SHP77 (cell line): ENCODE results near the gene MMEL1.
A peak's percentile ranks its signal among the peaks of the same experiment; 100 is the strongest.
"Not testable (repeated sequence)": the region's sequence is repeated elsewhere in the genome, so short reads cannot be mapped to it uniquely, and the experiment has no call there.

Experiments
- DNase-seq, 2 experiments: peaks; one replicate each; lab custom pipeline; 2025; lab: John Stamatoyannopoulos, UW

Gene MMEL1

DNA sequence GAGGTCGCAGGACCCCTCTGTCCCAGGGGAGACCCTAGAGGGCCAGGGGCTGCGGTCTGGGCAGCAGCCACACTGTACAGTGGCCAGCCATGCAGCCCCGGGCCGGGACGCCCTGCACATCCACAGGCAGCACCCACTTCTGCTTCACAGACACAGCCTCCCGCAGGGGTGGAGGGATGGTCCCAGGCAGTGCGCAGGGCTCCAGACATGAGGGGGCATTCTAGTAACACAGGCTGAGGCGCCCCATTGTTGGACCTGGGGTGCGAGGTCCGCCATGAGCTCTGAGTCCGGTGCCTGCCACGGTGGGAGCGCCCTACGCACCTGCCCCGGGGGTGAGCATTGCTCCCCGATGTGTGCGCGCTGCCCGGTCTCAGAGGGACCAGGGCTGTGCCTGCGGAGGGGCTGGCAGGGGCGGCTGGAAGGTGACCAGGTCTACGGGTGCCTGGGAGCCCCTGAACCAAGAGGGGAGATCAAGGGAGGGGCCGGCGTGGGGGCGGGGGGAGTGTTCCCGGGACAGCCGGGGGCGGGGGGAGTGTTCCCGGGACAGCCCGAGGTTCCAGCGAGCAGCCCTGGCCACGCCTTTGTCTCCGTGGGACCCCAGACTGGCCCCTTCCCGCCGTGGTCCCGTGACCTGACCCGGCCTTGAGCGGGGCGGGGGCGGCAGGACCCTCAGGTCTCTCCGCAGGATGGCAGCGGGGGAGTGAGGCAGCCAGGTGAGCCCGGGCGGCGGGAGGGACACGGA is 4.5 kb downstream of the MMEL1 start:
- DNase-seq, result no peak

- no peak for DNase-seq
These were observed 5.1 kb downstream of the MMEL1 start for GRCh38 chr1:2627746-2628145.

DNA sequence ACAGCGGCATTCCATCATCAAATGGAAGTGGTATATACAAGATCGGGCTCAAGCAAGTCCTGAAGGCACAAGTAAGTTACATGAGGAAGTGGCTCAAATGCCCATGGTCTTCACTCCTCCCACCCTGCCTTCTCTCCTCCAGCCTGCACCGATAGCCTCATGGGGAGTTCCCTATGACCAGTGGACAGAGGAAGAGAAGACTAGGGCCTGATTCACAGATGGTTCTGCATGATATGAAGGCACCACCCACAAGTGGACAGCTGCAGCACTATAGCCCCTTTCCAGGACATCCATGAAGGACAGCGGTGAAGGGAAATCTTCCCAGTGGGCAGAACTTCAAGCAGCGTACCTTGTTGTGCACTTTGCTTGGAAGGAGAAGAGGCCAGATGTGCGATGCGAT is 7.1 kb downstream of the MMEL1 start:
- not testable (repeated sequence) for DNase-seq

- no peak for DNase-seq
These were observed 7.5 kb downstream of the MMEL1 start for GRCh38 chr1:2625311-2625710.

GRCh38 chr1:2624735-2625300 is 8.0 kb downstream of the MMEL1 start:
- DNase-seq, result no peak

- no peak for DNase-seq
These were observed 9.1 kb downstream of the MMEL1 start for GRCh38 chr1:2623571-2624337.

- DNase-seq, result no peak
These were observed 14.8 kb downstream of the MMEL1 start for GRCh38 chr1:2617971-2618470.

- DNase-seq, result no peak
These were observed 18.7 kb downstream of the MMEL1 start for GRCh38 chr1:2614145-2614544.

DNA sequence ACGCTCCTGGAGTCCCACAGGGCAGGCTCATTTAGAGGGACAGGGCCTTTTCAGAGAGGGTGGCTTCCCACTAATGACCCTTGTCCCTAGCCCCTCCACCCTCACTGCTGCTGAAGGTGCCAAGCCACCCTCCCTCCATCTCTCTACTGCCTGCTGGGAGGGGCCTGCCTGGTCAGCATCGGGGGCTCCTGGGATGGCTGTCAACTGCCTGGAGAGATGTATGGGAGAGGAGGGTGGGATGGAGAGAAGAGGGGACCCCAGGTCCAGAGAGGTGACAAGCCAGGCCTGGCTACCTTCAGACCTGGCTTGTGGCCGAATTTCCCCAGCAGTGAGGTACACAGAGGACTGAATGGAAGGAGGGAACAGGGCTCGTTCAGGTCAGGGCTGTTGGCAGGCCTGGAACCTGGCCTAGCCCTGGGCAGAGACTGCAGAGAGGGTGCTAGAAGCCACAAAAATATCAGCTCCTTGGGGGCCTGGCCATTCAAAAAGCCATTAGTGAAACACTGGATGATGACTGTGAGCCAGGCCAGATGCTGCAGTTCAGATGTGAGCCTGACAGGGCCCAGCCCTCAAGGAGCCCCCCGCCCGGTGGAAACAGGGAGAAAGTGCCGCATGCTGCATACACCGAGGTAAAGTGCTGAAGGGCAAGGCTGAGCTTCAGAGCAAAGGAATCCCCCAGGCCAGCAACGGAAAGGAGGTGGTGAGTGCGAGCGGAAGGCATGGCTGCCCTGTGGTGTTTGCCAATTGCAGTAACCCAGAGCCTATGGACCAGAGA is 20.0 kb downstream of the MMEL1 start:
- DNase-seq, result no peak

- peak in 1 of 2 experiments; percentile 20 for DNase-seq
These were observed 21.0 kb downstream of the MMEL1 start for GRCh38 chr1:2611621-2612437.

DNA sequence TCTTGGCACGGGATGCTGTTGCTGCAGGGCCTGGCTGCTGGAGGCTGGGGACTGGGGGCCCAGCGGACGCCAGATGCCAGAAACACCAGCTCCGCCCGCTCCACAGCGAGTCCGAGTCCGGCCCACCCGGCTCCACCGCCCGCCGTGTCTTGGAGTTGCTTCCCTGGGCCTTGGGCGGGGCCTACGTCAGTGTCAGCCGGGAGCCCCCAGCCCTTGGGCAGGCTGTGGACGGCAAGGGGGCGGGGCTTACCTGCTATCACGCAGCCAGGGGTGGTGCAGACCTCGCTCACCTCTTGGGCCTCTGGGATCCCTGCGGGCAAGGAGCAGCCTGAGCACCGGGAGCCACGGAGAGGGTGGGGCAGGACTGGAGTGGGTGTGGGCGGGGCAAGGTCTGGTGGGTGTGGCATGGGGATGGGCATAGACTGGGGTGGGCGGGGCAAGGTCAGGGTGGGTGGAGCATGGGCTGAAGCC is 21.8 kb downstream of the MMEL1 start:
- DNase-seq, result peak in 1 of 2 experiments; percentile 37

GRCh38 chr1:2610036-2610959 is 22.5 kb downstream of the MMEL1 start:
- DNase-seq, result no peak

DNA sequence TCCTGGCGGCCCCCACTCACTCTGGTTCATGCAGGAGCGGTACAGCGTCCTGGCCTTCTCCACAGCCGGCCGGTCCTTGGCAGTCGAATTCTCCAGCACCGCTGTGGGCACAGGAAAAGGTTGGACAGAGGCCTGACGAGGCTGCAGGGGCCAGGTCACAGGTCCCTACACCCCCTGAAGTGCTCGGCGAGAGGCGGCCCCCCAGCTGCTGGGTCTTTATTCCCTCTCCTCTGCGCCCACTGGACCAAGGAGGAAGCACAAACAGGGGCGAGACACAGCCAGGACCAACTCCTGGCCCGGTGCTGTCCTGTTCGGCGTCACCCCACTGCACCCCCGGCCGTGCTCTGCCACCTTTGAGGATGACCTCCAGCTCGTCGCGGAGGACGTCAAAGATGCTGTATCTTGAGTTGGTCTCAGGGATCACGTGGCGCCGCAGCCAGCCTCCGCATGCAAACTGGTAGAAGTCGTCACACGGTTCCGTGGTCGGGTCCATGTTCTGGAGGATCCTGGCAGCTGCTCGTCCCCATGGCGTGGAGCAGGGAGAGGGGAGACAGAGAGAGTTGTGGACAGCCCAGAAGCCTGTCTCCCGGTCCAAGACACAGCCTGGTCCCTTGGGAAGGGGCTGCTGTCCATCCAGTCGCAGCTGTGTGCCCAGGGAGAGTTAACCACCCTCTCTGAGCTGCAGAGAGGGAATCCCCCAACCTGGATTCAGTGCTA is 23.3 kb downstream of the MMEL1 start:
- DNase-seq, result no peak

DNA sequence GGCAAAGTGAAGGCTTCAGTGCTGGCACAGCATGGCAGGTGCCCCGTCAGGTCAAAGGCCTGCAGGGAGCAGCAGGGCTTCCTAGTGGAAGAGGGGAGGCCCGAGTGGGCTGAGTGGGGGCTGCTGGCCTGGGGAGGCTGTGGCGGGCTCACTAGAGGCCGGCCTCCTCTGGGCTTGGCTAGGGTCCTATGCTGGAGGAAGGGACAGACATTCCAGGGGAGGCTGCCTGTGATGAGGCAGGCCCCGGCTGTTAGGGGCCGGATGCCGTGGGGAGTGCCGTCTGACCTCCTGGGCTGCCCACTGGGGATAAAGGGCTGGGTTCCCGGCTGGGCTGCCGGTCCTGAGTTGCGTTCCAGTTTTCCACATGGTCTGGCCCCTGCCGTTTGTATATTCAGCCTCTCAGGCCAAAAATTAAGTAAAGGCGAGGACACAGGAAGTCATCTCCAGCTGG is 25.1 kb downstream of the MMEL1 start:
- DNase-seq, result no peak

DNA sequence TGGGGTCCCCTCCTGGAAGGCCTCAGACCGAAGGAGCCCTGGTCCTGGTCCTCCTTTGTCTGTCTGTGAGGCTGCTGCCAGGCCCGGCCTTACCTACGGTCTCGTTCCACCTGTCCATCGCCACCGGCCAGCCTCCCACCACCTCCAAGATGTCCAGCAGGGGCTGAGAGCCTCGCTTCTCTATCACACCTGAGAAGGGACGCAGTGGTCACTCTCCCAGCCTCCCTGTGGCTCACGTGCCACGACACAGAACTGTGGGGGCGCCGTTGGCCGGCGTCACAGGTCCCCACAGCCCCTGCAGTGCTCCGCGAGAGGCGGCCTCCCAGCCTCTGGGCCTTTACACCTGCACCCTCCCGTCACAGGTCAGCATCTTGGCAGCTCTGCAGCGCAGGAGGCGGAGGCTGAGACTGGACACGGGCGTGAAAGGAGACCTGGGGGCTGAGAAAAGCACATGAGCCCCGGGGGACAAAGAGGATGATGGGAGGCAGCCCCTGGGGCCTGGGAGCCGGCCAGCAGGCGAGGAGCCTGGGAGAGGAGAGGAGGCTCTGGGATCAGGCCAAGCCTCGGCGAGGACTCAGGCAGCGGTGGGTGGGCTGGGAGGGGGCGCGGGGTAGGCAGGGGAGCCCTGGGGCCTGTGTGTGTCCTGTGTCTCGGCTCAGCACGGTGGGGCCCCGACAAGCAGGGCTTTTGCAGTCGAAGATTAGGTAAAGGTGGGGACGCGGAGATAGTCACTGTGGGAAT is 25.8 kb downstream of the MMEL1 start:
- DNase-seq, result no peak

DNA sequence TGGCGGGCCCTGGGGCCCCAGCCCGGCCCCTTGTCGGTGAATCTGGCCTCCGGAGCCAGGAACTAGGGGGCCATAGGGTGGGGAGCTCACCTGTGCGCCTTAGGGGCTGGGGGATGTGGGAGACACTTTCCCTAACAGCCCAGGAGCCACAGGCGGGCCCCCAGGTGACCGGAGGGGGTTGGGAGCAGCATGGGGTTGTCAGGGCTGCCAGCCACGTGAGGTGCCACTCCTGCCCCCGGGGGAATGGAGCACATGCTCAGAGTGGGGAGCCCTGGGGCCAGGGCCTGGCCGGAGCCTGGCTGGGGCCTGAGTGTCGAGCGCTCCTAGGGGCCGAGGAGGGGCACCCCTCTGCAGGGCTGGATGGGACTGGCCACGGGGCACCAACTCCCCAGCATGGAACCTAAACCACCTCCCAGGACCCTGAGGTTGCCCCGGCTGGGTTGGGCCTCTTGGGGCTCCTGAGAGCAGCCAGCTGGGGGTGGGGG is 26.4 kb downstream of the MMEL1 start:
- no peak for DNase-seq

DNA sequence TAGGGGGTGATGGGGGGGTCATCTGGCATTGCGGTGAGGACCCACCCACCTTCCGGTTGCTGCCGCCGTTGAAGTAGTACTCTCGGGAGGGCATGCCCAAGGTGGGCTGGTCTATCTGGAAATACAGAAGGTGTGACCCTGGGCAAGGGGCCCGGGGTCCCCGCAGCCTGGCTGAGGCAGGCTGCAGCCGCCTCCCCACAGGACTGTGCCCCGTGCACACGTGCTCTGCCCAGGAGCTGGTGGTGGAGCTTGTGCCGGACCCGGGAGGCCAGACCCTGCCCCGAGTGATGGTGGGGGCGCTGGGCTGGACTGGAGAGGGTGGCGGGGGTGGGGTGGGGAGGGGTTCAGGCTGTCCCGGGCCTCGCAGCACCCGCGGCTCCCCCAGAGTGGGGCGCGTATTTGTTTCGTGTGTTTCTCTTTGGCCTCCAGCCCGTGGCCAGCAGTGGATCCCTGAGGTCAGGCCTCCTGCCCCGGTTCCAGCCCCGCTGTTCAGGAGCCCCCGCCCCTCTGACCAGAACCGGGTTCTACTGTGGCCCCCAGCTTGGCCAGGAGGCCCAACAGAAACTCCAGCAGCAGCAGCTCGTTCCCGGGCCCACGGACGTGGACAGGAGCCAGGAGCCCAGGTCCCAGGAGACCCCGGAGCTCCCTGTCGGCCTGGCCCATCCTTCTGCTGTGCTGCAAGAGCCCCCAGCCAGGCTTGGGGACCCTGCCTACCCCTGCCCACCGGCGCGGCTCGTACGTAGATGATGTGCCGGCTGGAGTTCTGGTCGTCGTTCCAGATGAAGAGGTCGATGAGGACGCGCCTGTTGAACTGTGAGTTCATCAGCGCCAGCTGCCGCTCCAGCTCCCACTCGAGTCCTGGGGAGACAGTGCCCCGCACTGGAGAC is 27.1 kb downstream of the MMEL1 start:
- no peak for DNase-seq
